ENCODE measurements around the gene KDM4B. TPM values are rescaled to one million over a fixed set of nuclear protein-coding genes. Genes with fewer than 3 reads are reported as not detected.
A peak's percentile ranks its signal among the peaks of the same experiment; 100 is the strongest.

Gene KDM4B
- total and polyA plus RNA-seq, 4 donors: 3.2 to 19.7 (median 12.9) TPM

DNA sequence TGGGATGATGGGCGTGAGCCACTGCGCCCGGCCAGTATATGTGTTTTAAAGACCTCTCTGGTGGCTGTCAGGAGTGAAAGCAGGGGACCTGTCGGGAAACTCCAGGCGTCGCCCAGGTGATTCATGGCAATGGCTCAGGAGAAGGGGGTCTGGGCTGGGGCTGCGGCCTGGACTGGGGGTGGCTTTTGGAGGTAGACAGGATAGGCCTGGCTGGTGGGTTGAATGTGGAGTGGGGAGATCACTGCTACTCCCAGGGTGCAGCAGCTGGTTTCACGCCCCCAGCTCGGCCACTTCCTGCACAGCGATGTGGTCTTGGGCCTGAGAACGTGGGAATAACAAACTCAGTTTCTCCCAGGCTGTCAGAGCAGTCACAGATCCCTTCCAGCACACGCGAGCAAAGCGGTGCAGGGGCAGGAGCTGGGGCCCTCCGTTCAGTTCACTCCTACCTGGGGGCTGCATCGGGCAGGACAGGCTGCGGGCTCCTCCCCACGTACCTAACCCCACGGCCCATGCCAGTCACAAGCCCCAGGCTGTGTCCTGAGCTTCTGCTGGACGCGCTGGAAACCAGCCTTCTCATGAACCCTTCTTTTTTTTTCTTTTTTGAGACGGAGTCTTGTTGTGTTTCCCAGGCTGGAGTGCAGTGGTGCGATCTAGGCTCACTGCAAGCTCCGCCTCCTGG lies 18.9 kb downstream of the KDM4B start:
- Histone ChIP-seq H3K27ac (ENCODE audit: low read depth in 1 of 2, low read length in 2 of 2) (no peak overlapping the region), H3K27me3 (ENCODE audit: control insufficient read depth in 4 of 4, insufficient read depth in 4 of 4, low read length in 3 of 4) (no peaks in the 10 kb centered on the region), H3K9me3 (ENCODE audit: control insufficient read depth in 4 of 4, low read length in 3 of 4) (no peaks in the 10 kb centered on the region), H3K4me3 (ENCODE audit: low read depth in 1 of 3, low read length in 3 of 3) (no peak overlapping the region), H3K9ac (ENCODE audit: low read depth in 1 of 2, low read length in 2 of 2) (no peak overlapping the region), H3K4me1 (ENCODE audit: control insufficient read depth in 4 of 4, insufficient read depth in 4 of 4, low read length in 3 of 4) (peaks cover 9 to 20% (median 13%) of the 10 kb centered on the region in 4 donors), H3K36me3 (ENCODE audit: control insufficient read depth in 4 of 4, insufficient read depth in 3 of 4, low read depth in 1 of 4, low read length in 3 of 4) (peaks cover 0 to 7% (median 0%) of the 10 kb centered on the region in 4 donors)
- no peak for DNase-seq (ENCODE audit: low spot score)
- TF ChIP-seq FOXA2 (IDR thresholded peaks at IDR 0.05): no peak
- no peak for TF ChIP-seq NR2F2 (IDR thresholded peaks at IDR 0.05)
- WGBS: 88% methylated on average over 24 of the region's 24 CpGs

DNA sequence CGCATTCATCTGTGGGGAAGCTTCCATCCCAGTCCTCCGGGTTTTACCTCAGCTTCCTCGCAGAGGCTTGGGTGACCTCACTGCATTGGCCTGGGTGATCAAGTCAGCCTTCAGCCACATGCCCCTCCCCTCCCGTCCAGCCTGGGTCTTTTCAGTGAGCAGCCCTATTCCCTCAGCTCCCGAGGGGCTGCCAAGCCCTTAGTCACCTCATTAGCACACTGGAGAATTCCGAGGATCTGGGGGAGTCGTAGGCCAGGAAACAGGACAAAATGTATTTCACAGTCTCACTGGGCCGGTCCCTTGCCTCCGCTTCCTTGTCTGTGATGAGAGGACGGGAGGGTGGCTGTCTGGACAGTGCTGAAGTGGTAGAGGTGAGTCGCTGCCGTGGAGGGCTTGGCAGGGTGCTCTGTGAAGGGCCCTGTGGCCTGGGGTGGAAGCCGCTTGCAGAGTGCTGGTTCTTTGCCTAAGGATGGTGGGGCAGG lies 19.9 kb downstream of the KDM4B start:
- TF ChIP-seq, protein P1, sequence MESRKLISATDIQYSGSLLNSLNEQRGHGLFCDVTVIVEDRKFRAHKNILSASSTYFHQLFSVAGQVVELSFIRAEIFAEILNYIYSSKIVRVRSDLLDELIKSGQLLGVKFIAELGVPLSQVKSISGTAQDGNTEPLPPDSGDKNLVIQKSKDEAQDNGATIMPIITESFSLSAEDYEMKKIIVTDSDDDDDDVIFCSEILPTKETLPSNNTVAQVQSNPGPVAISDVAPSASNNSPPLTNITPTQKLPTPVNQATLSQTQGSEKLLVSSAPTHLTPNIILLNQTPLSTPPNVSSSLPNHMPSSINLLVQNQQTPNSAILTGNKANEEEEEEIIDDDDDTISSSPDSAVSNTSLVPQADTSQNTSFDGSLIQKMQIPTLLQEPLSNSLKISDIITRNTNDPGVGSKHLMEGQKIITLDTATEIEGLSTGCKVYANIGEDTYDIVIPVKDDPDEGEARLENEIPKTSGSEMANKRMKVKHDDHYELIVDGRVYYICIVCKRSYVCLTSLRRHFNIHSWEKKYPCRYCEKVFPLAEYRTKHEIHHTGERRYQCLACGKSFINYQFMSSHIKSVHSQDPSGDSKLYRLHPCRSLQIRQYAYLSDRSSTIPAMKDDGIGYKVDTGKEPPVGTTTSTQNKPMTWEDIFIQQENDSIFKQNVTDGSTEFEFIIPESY (IDR thresholded peaks at IDR 0.05): no peak
- no peak for TF ChIP-seq FOXA2 (IDR thresholded peaks at IDR 0.05)
- no peak for TF ChIP-seq NR2F2 (IDR thresholded peaks at IDR 0.05)
- TF ChIP-seq HNF4A (conservative IDR thresholded peaks at IDR 0.05): no peak
- no peak for TF ChIP-seq HNF4G (IDR thresholded peaks at IDR 0.05)
- TF ChIP-seq, protein P2, sequence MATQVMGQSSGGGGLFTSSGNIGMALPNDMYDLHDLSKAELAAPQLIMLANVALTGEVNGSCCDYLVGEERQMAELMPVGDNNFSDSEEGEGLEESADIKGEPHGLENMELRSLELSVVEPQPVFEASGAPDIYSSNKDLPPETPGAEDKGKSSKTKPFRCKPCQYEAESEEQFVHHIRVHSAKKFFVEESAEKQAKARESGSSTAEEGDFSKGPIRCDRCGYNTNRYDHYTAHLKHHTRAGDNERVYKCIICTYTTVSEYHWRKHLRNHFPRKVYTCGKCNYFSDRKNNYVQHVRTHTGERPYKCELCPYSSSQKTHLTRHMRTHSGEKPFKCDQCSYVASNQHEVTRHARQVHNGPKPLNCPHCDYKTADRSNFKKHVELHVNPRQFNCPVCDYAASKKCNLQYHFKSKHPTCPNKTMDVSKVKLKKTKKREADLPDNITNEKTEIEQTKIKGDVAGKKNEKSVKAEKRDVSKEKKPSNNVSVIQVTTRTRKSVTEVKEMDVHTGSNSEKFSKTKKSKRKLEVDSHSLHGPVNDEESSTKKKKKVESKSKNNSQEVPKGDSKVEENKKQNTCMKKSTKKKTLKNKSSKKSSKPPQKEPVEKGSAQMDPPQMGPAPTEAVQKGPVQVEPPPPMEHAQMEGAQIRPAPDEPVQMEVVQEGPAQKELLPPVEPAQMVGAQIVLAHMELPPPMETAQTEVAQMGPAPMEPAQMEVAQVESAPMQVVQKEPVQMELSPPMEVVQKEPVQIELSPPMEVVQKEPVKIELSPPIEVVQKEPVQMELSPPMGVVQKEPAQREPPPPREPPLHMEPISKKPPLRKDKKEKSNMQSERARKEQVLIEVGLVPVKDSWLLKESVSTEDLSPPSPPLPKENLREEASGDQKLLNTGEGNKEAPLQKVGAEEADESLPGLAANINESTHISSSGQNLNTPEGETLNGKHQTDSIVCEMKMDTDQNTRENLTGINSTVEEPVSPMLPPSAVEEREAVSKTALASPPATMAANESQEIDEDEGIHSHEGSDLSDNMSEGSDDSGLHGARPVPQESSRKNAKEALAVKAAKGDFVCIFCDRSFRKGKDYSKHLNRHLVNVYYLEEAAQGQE (IDR thresholded peaks at IDR 0.05): no peak
- TF ChIP-seq, protein P3, sequence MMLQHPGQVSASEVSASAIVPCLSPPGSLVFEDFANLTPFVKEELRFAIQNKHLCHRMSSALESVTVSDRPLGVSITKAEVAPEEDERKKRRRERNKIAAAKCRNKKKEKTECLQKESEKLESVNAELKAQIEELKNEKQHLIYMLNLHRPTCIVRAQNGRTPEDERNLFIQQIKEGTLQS (IDR thresholded peaks at IDR 0.05): no peak
- TF ChIP-seq JUND (IDR thresholded peaks at IDR 0.05): no peak
- TF ChIP-seq EGR1 (IDR thresholded peaks at IDR 0.05; ENCODE audit: low read depth in 2 of 2): no peak
- TF ChIP-seq RAD21 (IDR thresholded peaks at IDR 0.05): no peak
- TF ChIP-seq YY1 (IDR thresholded peaks at IDR 0.05): no peak
- TF ChIP-seq RXRA (IDR thresholded peaks at IDR 0.05): no peak
- TF ChIP-seq TAF1 (conservative IDR thresholded peaks at IDR 0.05): no peak
- no peak for TF ChIP-seq FOXA1 (IDR thresholded peaks at IDR 0.05)
- TF ChIP-seq GABPA (IDR thresholded peaks at IDR 0.05 in 1 of 2, conservative IDR thresholded peaks at IDR 0.05 in 1 of 2): no peak
- TF ChIP-seq, protein P4, sequence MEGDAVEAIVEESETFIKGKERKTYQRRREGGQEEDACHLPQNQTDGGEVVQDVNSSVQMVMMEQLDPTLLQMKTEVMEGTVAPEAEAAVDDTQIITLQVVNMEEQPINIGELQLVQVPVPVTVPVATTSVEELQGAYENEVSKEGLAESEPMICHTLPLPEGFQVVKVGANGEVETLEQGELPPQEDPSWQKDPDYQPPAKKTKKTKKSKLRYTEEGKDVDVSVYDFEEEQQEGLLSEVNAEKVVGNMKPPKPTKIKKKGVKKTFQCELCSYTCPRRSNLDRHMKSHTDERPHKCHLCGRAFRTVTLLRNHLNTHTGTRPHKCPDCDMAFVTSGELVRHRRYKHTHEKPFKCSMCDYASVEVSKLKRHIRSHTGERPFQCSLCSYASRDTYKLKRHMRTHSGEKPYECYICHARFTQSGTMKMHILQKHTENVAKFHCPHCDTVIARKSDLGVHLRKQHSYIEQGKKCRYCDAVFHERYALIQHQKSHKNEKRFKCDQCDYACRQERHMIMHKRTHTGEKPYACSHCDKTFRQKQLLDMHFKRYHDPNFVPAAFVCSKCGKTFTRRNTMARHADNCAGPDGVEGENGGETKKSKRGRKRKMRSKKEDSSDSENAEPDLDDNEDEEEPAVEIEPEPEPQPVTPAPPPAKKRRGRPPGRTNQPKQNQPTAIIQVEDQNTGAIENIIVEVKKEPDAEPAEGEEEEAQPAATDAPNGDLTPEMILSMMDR (IDR thresholded peaks at IDR 0.05; ENCODE audit: low read depth, low read length, missing input control): no peak
- TF ChIP-seq, protein P5, sequence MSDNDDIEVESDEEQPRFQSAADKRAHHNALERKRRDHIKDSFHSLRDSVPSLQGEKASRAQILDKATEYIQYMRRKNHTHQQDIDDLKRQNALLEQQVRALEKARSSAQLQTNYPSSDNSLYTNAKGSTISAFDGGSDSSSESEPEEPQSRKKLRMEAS (IDR thresholded peaks at IDR 0.05): no peak
- no peak for TF ChIP-seq SP1 (IDR thresholded peaks at IDR 0.05)
- Histone ChIP-seq H3K4me1 (ENCODE audit: control insufficient read depth in 4 of 4, insufficient read depth in 4 of 4, low read length in 3 of 4) (peaks cover 7 to 19% (median 13%) of the 10 kb centered on the region in 4 donors), H3K9me3 (ENCODE audit: control insufficient read depth in 4 of 4, low read length in 3 of 4) (no peaks in the 10 kb centered on the region), H3K27ac (ENCODE audit: low read depth in 1 of 2, low read length in 2 of 2) (peak overlapping the region in 1 of 2 donors; percentile 11), H3K9ac (ENCODE audit: low read depth in 1 of 2, low read length in 2 of 2) (no peak overlapping the region), H3K27me3 (ENCODE audit: control insufficient read depth in 4 of 4, insufficient read depth in 4 of 4, low read length in 3 of 4) (no peaks in the 10 kb centered on the region), H3K36me3 (ENCODE audit: control insufficient read depth in 4 of 4, insufficient read depth in 3 of 4, low read depth in 1 of 4, low read length in 3 of 4) (peaks cover 0 to 2% (median 0%) of the 10 kb centered on the region in 4 donors), H3K4me3 (ENCODE audit: low read depth in 1 of 3, low read length in 3 of 3) (no peak overlapping the region)
- no peak for DNase-seq (ENCODE audit: low spot score)
- 84% methylated on average over 13 of the region's 13 CpGs for WGBS
